SK-N-SH (cell line): ENCODE measurements around the gene TP53I11.

Source experiments
- EP300 ChIP-seq, 2 experiments: IDR thresholded peaks; 2 replicates each; pipeline versions ENCODE4 v1.4.0 to v1.6.1; 2012; ENCODE audit warnings: borderline replicate concordance in 1 of 2, low read depth in 1 of 2, low read length in 1 of 2
- FOXM1 ChIP-seq: IDR thresholded peaks from 2 replicates; pipeline ENCODE4 v1.4.0; 2012; ENCODE audit warnings: low read depth, mild to moderate bottlenecking
- GATA2 ChIP-seq: sonication (generic); formaldehyde crosslinking; IDR thresholded peaks from 2 replicates; pipeline ENCODE4 v1.5.0; 2020; ENCODE audit warnings: mild to moderate bottlenecking, missing genetic modification reagents
- MXI1 ChIP-seq: IDR thresholded peaks from 2 replicates; pipeline ENCODE4 v1.6.1; 2012; ENCODE audit warnings: mild to moderate bottlenecking, low read depth, low read length, improper control_type of control experiment
- POLR2AphosphoS5 ChIP-seq: IDR thresholded peaks from 2 replicates; pipeline ENCODE4 v1.6.1; 2012; ENCODE audit warnings: low read depth, low read length
- RAD21 ChIP-seq: IDR thresholded peaks from 2 replicates; pipeline ENCODE4 v1.6.1; 2012; ENCODE audit warnings: mild to moderate bottlenecking, low read length
- RCOR1 ChIP-seq: fragments of 150-350 bp; IDR thresholded peaks from 2 replicates; pipeline ENCODE4 v1.6.1; 2017; ENCODE audit warnings: antibody characterized with exemption, low read length
- RXRA ChIP-seq: IDR thresholded peaks from 2 replicates; pipeline ENCODE4 v1.4.0; 2012; ENCODE audit warnings: low read depth, mild to moderate bottlenecking, borderline replicate concordance
- SMC3 ChIP-seq: IDR thresholded peaks from 2 replicates; pipeline ENCODE4 v1.6.1; 2012; ENCODE audit warnings: low read depth, low read length, improper control_type of control experiment
- TF ChIP-seq, protein P1 (sequence below): fragments of 200-600 bp; sonication (generic); IDR thresholded peaks from 2 replicates; pipeline ENCODE4 v1.6.1; 2017; ENCODE audit warnings: antibody characterized with exemption, mild to moderate bottlenecking, moderate library complexity

GRCh38 chr11:44906649-44907048 lies 44.0 kb downstream of the TP53I11 start:
- TF ChIP-seq RAD21 = no peak
- TF ChIP-seq, protein P1, sequence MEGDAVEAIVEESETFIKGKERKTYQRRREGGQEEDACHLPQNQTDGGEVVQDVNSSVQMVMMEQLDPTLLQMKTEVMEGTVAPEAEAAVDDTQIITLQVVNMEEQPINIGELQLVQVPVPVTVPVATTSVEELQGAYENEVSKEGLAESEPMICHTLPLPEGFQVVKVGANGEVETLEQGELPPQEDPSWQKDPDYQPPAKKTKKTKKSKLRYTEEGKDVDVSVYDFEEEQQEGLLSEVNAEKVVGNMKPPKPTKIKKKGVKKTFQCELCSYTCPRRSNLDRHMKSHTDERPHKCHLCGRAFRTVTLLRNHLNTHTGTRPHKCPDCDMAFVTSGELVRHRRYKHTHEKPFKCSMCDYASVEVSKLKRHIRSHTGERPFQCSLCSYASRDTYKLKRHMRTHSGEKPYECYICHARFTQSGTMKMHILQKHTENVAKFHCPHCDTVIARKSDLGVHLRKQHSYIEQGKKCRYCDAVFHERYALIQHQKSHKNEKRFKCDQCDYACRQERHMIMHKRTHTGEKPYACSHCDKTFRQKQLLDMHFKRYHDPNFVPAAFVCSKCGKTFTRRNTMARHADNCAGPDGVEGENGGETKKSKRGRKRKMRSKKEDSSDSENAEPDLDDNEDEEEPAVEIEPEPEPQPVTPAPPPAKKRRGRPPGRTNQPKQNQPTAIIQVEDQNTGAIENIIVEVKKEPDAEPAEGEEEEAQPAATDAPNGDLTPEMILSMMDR = no peak
- no peak for TF ChIP-seq GATA2
- TF ChIP-seq POLR2AphosphoS5 = no peak
- TF ChIP-seq MXI1 = no peak
- no peak for TF ChIP-seq FOXM1
- no peak for TF ChIP-seq RXRA
- no peak for TF ChIP-seq RCOR1
- TF ChIP-seq SMC3 = no peak
- no peak for TF ChIP-seq EP300 (IDR thresholded peaks at IDR 0.05; ENCODE audit: borderline replicate concordance in 1 of 2, low read depth in 1 of 2, low read length in 1 of 2)
